ENCODE data around the gene ARHGAP32. TPM values are rescaled to one million over a fixed set of nuclear protein-coding genes. Genes with fewer than 3 reads are reported as not detected.
A peak's percentile ranks its signal among the peaks of the same experiment; 100 is the strongest.

Gene ARHGAP32
- total and polyA plus RNA-seq, 8 donors: 15.2 to 19.8 (median 17.1) TPM

DNA sequence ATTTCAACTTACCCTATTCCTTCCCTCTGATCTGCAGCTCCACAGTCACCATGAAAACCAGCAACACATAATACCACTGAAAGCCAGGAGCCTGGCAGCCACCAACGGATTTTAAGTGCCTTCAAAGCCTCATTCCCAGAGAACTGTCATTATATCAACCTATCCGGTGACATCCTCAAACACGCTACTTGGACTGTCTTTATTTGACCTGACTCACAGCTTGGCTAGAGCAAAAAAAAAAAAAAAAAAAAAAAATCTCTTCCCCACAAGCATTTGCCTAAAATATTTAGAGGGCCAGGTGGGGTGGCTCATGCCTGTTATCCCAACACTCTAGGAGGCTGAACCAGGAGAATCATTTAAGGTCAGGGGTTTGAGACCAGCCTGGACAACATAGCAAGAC lies 32.4 kb upstream of the ARHGAP32 start:
- Histone ChIP-seq H3K27ac (no peak overlapping the region), H3K36me3 (no peaks in the 10 kb centered on the region), H3K9me3 (peaks cover 0 to 22% of the 10 kb centered on the region in 2 donors), H3K27me3 (no peaks in the 10 kb centered on the region), H3K4me3 (no peak overlapping the region), H3K4me1 (peaks cover 3 to 6% of the 10 kb centered on the region in 2 donors)
- TF ChIP-seq, protein P1, sequence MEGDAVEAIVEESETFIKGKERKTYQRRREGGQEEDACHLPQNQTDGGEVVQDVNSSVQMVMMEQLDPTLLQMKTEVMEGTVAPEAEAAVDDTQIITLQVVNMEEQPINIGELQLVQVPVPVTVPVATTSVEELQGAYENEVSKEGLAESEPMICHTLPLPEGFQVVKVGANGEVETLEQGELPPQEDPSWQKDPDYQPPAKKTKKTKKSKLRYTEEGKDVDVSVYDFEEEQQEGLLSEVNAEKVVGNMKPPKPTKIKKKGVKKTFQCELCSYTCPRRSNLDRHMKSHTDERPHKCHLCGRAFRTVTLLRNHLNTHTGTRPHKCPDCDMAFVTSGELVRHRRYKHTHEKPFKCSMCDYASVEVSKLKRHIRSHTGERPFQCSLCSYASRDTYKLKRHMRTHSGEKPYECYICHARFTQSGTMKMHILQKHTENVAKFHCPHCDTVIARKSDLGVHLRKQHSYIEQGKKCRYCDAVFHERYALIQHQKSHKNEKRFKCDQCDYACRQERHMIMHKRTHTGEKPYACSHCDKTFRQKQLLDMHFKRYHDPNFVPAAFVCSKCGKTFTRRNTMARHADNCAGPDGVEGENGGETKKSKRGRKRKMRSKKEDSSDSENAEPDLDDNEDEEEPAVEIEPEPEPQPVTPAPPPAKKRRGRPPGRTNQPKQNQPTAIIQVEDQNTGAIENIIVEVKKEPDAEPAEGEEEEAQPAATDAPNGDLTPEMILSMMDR (IDR thresholded peaks at IDR 0.05): no peak
- DNase-seq: no peak
- no peak for ATAC-seq
- intact Hi-C loops (cut with DNase I): no loop called here

DNA sequence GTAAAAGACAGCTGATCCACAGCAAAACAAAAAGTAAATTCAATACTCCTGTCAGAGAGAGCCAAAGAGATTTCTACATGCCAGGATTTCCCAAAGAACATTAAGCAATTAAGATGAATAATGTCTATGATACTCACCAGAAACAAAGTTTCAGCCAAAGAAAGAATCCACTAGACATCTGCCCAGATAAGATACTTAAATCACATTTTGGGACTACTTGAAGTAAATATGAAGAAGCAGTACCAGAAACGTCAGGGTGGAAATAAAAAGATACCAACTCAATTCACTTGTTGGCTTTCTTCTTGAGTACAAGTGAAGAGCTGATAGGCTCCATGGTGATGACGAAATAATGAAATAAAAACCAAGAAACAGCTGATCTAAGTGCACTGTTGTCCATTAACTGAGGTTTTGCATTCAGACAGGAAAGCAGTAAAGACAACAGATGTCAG lies 31.6 kb upstream of the ARHGAP32 start:
- H3K27ac ChIP-seq: no peak overlapping the region
- TF ChIP-seq, protein P1 (IDR thresholded peaks at IDR 0.05): no peak
- peaks cover 3 to 6% of the 10 kb centered on the region in 2 donors for H3K4me1 ChIP-seq
- H3K4me3 ChIP-seq: no peak overlapping the region
- ATAC-seq: no peak
- H3K27me3 ChIP-seq: no peaks in the 10 kb centered on the region
- H3K36me3 ChIP-seq: no peaks in the 10 kb centered on the region
- intact Hi-C loops (cut with DNase I): no loop called here
- peaks cover 0 to 22% of the 10 kb centered on the region in 2 donors for H3K9me3 ChIP-seq
- peak in 1 of 4 donors; percentile 9 for DNase-seq

DNA sequence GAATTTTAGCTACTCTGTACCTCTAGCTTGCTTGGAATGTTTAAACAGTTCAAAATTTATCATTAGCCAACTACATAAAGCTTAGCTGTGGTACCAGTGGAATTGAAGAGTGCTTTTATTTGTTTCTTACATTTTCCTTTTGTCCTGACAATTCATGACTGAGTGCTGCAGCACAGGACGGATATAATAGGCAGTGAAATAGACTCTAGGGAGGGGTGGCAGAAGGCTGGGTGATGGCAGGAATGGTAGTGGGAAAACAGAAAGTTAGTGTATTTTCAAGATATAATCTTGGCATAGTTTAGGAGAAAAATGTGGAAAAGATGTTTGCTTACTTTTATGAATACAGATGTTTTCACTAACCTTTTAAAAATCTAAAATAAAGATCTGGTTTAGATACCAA lies 31.1 kb upstream of the ARHGAP32 start:
- ATAC-seq (no peak), DNase-seq (no peak)
- no peaks in the 10 kb centered on the region for H3K36me3 ChIP-seq
- intact Hi-C loops (cut with DNase I): no loop called here
- no peak overlapping the region for H3K27ac ChIP-seq
- TF ChIP-seq, protein P1 (IDR thresholded peaks at IDR 0.05): no peak
- H3K4me1 ChIP-seq: peaks cover 3 to 6% of the 10 kb centered on the region in 2 donors
- no peaks in the 10 kb centered on the region for H3K27me3 ChIP-seq
- H3K9me3 ChIP-seq: peaks cover 0 to 22% of the 10 kb centered on the region in 2 donors
- H3K4me3 ChIP-seq: no peak overlapping the region

DNA sequence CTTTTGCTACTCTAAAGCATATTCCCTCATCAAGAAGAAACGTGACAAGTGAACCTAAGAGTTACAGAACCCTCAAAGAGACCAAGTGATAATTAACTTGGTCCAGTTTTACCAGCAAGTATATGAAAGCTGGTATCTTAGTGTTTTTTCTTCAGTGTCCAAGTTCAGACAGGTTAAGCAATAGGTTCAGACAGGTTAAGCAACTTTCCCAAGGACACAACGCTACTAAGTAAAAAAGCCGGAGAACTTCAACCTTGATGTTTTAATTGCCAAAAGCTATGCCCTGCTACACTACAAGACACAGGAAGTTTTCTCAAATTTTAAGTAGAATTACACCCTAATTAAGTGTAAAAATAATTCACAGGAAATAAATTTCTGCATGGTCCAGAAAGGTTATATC lies 30.0 kb upstream of the ARHGAP32 start:
- no peak overlapping the region for H3K4me3 ChIP-seq
- H3K4me1 ChIP-seq: peaks cover 3 to 6% of the 10 kb centered on the region in 2 donors
- H3K9me3 ChIP-seq: peaks cover 0 to 22% of the 10 kb centered on the region in 2 donors
- no peak for ATAC-seq
- intact Hi-C loops (cut with DNase I): no loop called here
- H3K36me3 ChIP-seq: no peaks in the 10 kb centered on the region
- DNase-seq: no peak
- TF ChIP-seq, protein P1 (IDR thresholded peaks at IDR 0.05): no peak
- no peak overlapping the region for H3K27ac ChIP-seq
- H3K27me3 ChIP-seq: no peaks in the 10 kb centered on the region

DNA sequence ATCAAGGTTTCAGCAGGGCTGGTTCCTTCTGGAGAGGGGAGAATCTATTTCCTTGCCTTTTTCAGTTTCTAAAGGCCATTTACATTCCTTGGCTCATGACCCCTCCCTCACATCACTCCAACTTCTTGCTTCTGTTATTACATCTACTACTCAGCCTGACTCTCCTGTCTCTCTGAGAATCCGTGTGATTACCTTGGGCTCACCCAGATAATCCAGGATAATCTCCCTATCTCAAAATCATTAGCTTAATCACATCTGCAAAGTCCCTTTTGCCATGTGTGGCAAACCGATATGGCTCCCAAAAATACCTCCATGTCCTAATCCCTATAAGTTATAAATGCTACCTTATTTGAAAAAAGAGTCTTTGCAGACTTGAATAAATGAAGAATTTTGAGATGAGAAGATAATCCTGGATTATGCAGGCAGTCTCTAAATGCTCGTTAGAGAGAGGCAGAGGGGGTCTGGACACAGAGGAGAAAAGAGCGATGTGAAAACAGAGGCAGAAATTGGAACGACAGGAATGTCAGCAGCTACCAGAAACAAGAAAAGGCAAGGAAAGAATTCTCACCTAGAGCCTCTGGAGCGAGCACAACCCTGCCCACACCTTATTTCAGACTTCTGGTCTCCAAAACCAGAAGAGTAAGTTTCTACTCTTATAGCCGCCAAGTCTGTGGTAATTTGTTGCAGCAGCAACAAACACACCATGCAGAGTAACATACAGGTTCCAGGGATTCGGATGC lies 23.6 kb upstream of the ARHGAP32 start:
- no peaks in the 10 kb centered on the region for H3K9me3 ChIP-seq
- ATAC-seq (no peak), DNase-seq (no peak)
- H3K27me3 ChIP-seq: no peaks in the 10 kb centered on the region
- no peak overlapping the region for H3K27ac ChIP-seq
- H3K4me3 ChIP-seq: no peak overlapping the region
- intact Hi-C loops (cut with DNase I): no loop called here
- H3K4me1 ChIP-seq: no peaks in the 10 kb centered on the region
- no peaks in the 10 kb centered on the region for H3K36me3 ChIP-seq
- TF ChIP-seq, protein P1 (IDR thresholded peaks at IDR 0.05): no peak
